Stimulated activated CD8-positive, alpha-beta memory T cell treated with anti-CD3 and anti-CD28 coated beads, Interleukin-2, amount 100 ng/mL, for 48 hours (primary cell): ENCODE results near the gene POLG.
"Not testable (repeated sequence)": the region's sequence is repeated elsewhere in the genome, so short reads cannot be mapped to it uniquely, and the experiment has no call there.

Source experiments
- DNase-seq, 2 donors: peaks; one replicate each; pipeline ENCODE4 v3.0.0-alpha.2; 2020; ENCODE audit warnings: low read depth in 2 of 2

The POLG gene

DNA sequence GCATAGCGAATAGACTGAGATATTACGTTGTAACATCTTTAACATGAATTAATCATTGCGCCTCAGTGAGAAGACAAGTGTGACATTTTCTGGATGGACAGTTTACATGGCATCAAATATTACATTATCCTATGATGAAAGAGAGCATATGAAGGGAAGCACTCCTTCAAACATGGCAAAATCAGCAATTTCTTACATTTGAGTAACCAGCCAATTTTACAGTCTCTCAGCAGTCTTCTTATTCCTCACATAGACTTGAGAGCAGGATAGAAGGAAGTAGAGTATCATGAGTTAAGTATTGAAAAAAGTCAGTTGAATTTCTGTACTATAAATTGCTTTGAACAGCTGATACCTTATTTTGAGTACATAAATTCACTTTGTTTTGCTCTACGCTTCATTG lies 52.0 kb downstream of the POLG start:
- no peak for DNase-seq

DNA sequence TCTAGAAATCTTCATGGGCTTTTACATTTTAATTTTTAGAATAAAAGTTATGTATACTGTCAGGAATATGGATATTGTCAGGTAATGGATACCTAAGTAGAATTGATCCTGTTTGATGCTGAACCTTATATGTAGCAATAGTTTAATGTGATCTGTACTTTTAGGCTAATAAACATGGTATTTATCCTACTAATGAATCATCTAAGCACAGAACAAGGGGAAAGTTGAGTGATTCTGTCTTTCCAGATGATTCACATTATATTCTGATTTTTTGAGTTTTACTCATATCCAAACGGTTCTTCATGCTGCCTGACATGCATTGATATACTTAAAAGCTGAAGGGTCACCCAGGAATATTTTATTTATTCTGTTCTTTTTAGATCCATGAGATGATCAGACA lies 56.3 kb downstream of the POLG start:
- DNase-seq, result no peak

DNA sequence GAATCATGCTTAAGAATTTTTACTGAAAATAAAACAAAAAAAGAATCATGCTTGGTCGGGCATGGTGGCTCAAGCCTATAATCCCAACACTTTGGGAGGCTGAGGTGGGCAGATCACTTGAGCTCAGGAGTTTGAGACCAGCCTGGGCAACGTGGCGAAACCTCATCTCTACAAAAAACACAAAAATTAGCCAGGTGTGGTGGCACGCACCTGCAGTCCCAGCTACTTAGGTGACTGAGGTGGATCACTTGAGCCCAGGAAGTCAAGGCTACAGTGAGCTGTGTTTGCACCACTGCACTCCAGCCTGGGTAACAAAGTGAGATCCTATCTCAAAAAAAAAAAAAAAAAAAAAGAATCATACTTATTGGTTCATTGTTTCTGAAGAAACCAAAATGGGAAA lies 57.3 kb downstream of the POLG start:
- DNase-seq, result not testable (repeated sequence)
